ENCODE results near the gene ANKRD55. TPM values are rescaled to one million over a fixed set of nuclear protein-coding genes. Genes with fewer than 3 reads are reported as not detected.

Gene ANKRD55
- total and polyA plus RNA-seq, 9 of the 15 experiments (the other 6 are each of a cell fraction or from before 2014, with no cell fraction given): 3.4 to 10.6 (median 6.5) TPM

DNA sequence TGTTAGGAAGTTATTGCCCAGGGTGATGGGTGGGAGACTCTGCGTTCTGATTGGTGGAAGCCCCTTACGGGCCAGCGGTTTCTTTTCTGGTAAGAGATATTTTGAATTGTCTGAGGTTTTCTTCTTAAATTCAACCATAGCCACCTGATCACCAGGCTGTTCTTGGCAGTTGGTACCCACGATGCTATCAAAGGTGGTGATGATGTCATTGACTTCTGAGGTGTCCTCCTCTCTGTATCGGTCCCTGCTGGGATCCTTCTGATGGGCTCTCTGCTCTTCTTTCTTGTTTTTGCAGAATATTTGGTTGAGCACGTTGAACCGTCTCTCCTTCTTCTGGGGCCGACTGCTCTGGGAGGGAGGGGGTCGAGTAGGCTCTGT, 121.7 kb downstream of the ANKRD55 start (continued):
- no peak for TF ChIP-seq ZNF655 (CRISPR knock-in tag; IDR thresholded peaks at IDR 0.05)
- 0 out of 2 replicates have a peak, but pooled peaks have one; percentile 21 for TF ChIP-seq RREB1 (CRISPR knock-in tag; IDR thresholded peaks at IDR 0.05)
- TF ChIP-seq, protein P1, sequence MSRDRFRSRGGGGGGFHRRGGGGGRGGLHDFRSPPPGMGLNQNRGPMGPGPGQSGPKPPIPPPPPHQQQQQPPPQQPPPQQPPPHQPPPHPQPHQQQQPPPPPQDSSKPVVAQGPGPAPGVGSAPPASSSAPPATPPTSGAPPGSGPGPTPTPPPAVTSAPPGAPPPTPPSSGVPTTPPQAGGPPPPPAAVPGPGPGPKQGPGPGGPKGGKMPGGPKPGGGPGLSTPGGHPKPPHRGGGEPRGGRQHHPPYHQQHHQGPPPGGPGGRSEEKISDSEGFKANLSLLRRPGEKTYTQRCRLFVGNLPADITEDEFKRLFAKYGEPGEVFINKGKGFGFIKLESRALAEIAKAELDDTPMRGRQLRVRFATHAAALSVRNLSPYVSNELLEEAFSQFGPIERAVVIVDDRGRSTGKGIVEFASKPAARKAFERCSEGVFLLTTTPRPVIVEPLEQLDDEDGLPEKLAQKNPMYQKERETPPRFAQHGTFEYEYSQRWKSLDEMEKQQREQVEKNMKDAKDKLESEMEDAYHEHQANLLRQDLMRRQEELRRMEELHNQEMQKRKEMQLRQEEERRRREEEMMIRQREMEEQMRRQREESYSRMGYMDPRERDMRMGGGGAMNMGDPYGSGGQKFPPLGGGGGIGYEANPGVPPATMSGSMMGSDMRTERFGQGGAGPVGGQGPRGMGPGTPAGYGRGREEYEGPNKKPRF (IDR thresholded peaks at IDR 0.05; ENCODE audit: low read depth, low read length): no peak
- TF ChIP-seq ZBTB5 (IDR thresholded peaks at IDR 0.05): no peak

Measured in K562 (cell line).